H1 (cell line): ENCODE results near the gene ADAM30.

Experiments used
- CTCF ChIP-seq, 3 experiments: IDR thresholded peaks; 1 replicate in 2 of 3; 2 replicates in 1 of 3; pipeline versions ENCODE4 v1.5.1 to v1.6.1; 2011; ENCODE audit warnings: low read length in 3 of 3, mild to moderate bottlenecking in 3 of 3, inconsistent platforms in 2 of 3, low read depth in 1 of 3, moderate library complexity in 1 of 3; ENCODE audit not compliant: insufficient read depth in 1 of 3; ENCODE audit errors: control extremely low read depth in 1 of 3
- EZH2 ChIP-seq: fragments of 200-600 bp; sonication (generic); IDR thresholded peaks from 2 replicates; pipeline ENCODE4 v1.7.1; 2012; ENCODE audit warnings: low read depth, mild to moderate bottlenecking, moderate library complexity, low read length, inconsistent platforms; ENCODE audit not compliant: severe bottlenecking
- JUND ChIP-seq: IDR thresholded peaks from 2 replicates; pipeline ENCODE4 v1.6.1; 2011; ENCODE audit warnings: mild to moderate bottlenecking, improper control_type of control experiment, low read length
- KDM4A ChIP-seq: IDR thresholded peaks from one replicate; pipeline ENCODE4 v1.7.1; 2012; ENCODE audit warnings: low read depth, mild to moderate bottlenecking, moderate library complexity, low read length, inconsistent platforms; ENCODE audit not compliant: severe bottlenecking
- TF ChIP-seq, protein P1 (sequence below): IDR thresholded peaks from 2 replicates; pipeline ENCODE4 v1.6.1; 2011; ENCODE audit warnings: low read length, improper control_type of control experiment

GRCh38 chr1:119865627-119866026, 30.7 kb downstream of the ADAM30 start:
- TF ChIP-seq EZH2 (no peak), JUND (no peak), CTCF (IDR thresholded peaks at IDR 0.05; ENCODE audit: control extremely low read depth in 1 of 3, insufficient read depth in 1 of 3, low read depth in 1 of 3, low read length in 3 of 3) (no peak), KDM4A (no peak)
- TF ChIP-seq, protein P1, sequence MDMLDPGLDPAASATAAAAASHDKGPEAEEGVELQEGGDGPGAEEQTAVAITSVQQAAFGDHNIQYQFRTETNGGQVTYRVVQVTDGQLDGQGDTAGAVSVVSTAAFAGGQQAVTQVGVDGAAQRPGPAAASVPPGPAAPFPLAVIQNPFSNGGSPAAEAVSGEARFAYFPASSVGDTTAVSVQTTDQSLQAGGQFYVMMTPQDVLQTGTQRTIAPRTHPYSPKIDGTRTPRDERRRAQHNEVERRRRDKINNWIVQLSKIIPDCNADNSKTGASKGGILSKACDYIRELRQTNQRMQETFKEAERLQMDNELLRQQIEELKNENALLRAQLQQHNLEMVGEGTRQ, result no peak
